Naive thymus-derived CD4-positive, alpha-beta T cell (primary cell): ENCODE data around the gene CAMK1D. TPM values are rescaled to one million over a fixed set of nuclear protein-coding genes. Genes with fewer than 3 reads are reported as not detected.
A peak's percentile ranks its signal among the peaks of the same experiment; 100 is the strongest.

ENCODE experiments used
- ATAC-seq: fragments of 150-1000 bp; cut with Tn5 transposase; 2 replicates; pipeline ENCODE4 v1.10.0; 2021; ENCODE audit warnings: mild to moderate bottlenecking, moderate library complexity
- CTCF ChIA-PET: fragments of 350-600 bp; sonication (Branson Sonifier 250); formaldehyde crosslinking; loops from one replicate; lab custom pipeline; 2021; ENCODE audit warnings: antibody characterized with exemption; lab: Charles Lee
- POLR2A ChIA-PET: fragments of 350-600 bp; sonication (Branson Sonifier 250); formaldehyde crosslinking; loops from one replicate; lab custom pipeline; 2021; ENCODE audit warnings: antibody characterized with exemption, inconsistent platforms; lab: Charles Lee
- DNase-seq, 9 donors: peaks; one replicate each; pipeline versions ENCODE4 v3.0.0 to v3.0.0-alpha.2; 2020 to 2022; ENCODE audit warnings: mixed read lengths in 1 of 9
- H3K27ac ChIP-seq: one replicate; pipeline ENCODE4 v1.7.0; 2013; ENCODE audit warnings: mild to moderate bottlenecking, low read depth, low read length, moderate library complexity
- H3K27me3 ChIP-seq, 2 donors: one replicate each; pipeline ENCODE4 v1.7.0; 2013; ENCODE audit warnings: low read length in 2 of 2, mild to moderate bottlenecking in 2 of 2, moderate library complexity in 2 of 2; ENCODE audit not compliant: control insufficient read depth in 2 of 2, insufficient read depth in 2 of 2
- H3K36me3 ChIP-seq, 3 experiments: 1 replicate in 2 of 3; 2 replicates in 1 of 3; pipeline ENCODE4 v1.7.0; 2013; ENCODE audit warnings: low read length in 3 of 3, mild to moderate bottlenecking in 3 of 3, moderate library complexity in 1 of 3; ENCODE audit not compliant: insufficient read depth in 3 of 3, control insufficient read depth in 2 of 3
- H3K4me1 ChIP-seq, 2 donors: one replicate each; pipeline ENCODE4 v1.7.0; 2013; ENCODE audit warnings: low read length in 2 of 2, mild to moderate bottlenecking in 2 of 2, moderate library complexity in 1 of 2; ENCODE audit not compliant: control insufficient read depth in 2 of 2, insufficient read depth in 2 of 2
- H3K4me3 ChIP-seq: 2 replicates; pipeline ENCODE4 v1.7.0; 2013; ENCODE audit warnings: mild to moderate bottlenecking, low read length
- H3K9me3 ChIP-seq, 3 experiments: 1 replicate in 2 of 3; 2 replicates in 1 of 3; pipeline ENCODE4 v1.7.0; 2013; ENCODE audit warnings: low read length in 3 of 3; ENCODE audit not compliant: control insufficient read depth in 2 of 3
- H3K27ac Mint-ChIP-seq, 9 donors: one replicate each; pipeline ENCODE4 v1.8.0; 2020 to 2022; ENCODE audit warnings: mixed read lengths in 9 of 9, mild to moderate bottlenecking in 8 of 9, moderate library complexity in 5 of 9, inconsistent platforms in 2 of 9
- H3K27me3 Mint-ChIP-seq, 5 donors: one replicate each; pipeline ENCODE4 v1.8.0; 2021 to 2022; ENCODE audit warnings: mixed read lengths in 5 of 5, mild to moderate bottlenecking in 1 of 5
- H3K36me3 Mint-ChIP-seq, 5 donors: one replicate each; pipeline ENCODE4 v1.8.0; 2020 to 2022; ENCODE audit warnings: mixed read lengths in 5 of 5, mild to moderate bottlenecking in 3 of 5, inconsistent platforms in 1 of 5
- H3K4me1 Mint-ChIP-seq, 7 donors: one replicate each; pipeline ENCODE4 v1.8.0; 2020 to 2022; ENCODE audit warnings: mixed read lengths in 7 of 7, mild to moderate bottlenecking in 3 of 7, inconsistent platforms in 1 of 7
- H3K4me3 Mint-ChIP-seq, 10 donors: one replicate each; pipeline ENCODE4 v1.8.0; 2020 to 2022; ENCODE audit warnings: mild to moderate bottlenecking in 10 of 10, mixed read lengths in 10 of 10, moderate library complexity in 6 of 10, inconsistent platforms in 2 of 10
- H3K9me3 Mint-ChIP-seq, 11 donors: one replicate each; pipeline ENCODE4 v1.8.0; 2020 to 2022; ENCODE audit warnings: mixed read lengths in 11 of 11, mild to moderate bottlenecking in 4 of 11, inconsistent platforms in 1 of 11, moderate library complexity in 1 of 11
- intact Hi-C, 2 donors: fragments of 100-400 bp; cut with micrococcal nuclease; formaldehyde crosslinking; loops; one replicate each; pipeline ENCODE4 v1.15.1; 2023
- polyA plus RNA-seq, 2 donors: library from polyadenylated mRNA; unstranded; fragments of 300-500 nt; fragmentation: Illumina TruSeq; gene quantifications; one replicate each; pipeline ENCODE4 v1.2.3, GENCODE V29; 2021
- total RNA-seq, 6 experiments: library from RNA in 5 of 6; stranded (reverse) in 5 of 6; gene quantifications; 1 replicate in 5 of 6; 2 replicates in 1 of 6; pipeline ENCODE4 v1.2.3 and lab custom pipeline; 2021 to 2026

CAMK1D gene
- total and polyA plus RNA-seq, 7 experiments from 2014 or later = 12.5 to 43.2 (median 18.6) TPM

GRCh38 chr10:12390733-12391132, 41.4 kb downstream of the CAMK1D start:
- H3K4me3 ChIP-seq = no peak overlapping the region
- no peaks in the 10 kb centered on the region for H3K9me3 ChIP-seq
- no peaks in the 10 kb centered on the region for H3K27me3 Mint-ChIP-seq
- peak overlapping the region in 3 of 9 donors; percentile 11 to 61 (median 48) for H3K27ac Mint-ChIP-seq
- intact Hi-C loops = no loop called here
- ChIA-PET POLR2A (interaction anchor here (0.5 kb wide), 1 partner anchor 13 kb away, joined by 5 read pairs; no protein-coding TSS in a partner anchor), CTCF (no interaction called here)
- H3K4me1 Mint-ChIP-seq = peaks cover 2 to 63% (median 42%) of the 10 kb centered on the region in 7 donors
- DNase-seq = no peak
- peaks cover 0 to 2% (median 0%) of the 10 kb centered on the region in 11 donors for H3K9me3 Mint-ChIP-seq
- no peak for ATAC-seq
- peak overlapping the region in 1 of 10 donors; percentile 11 for H3K4me3 Mint-ChIP-seq
- peaks cover 0 to 10% (median 3%) of the 10 kb centered on the region in 5 donors for H3K36me3 Mint-ChIP-seq
- H3K4me1 ChIP-seq = no peaks in the 10 kb centered on the region
- H3K27ac ChIP-seq = no peak overlapping the region
- no peaks in the 10 kb centered on the region for H3K36me3 ChIP-seq
- no peaks in the 10 kb centered on the region for H3K27me3 ChIP-seq

DNA sequence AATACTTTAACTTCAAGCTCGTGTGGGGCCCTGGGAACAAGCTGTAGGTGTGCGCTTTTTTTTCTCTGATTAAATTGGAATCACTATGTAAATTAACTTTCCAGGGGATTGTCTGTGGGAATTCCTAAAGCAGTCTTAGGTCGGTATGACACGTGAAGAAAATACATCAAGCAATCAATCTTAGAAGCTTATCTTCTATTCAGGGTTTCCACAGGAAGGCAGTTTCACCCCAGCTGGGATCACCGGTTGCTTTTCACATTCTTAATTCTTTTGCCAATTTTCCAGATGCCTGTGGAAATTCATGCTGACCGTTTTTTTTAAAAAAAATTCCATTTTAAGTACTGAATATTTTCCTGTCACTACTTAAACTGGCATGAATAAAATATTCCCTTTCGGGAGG, 41.9 kb downstream of the CAMK1D start:
- CTCF ChIA-PET = no interaction called here
- H3K36me3 Mint-ChIP-seq = peaks cover 0 to 11% (median 3%) of the 10 kb centered on the region in 5 donors
- ATAC-seq = no peak
- POLR2A ChIA-PET = no interaction called here
- intact Hi-C loops = no loop called here
- peaks cover 0 to 2% (median 0%) of the 10 kb centered on the region in 11 donors for H3K9me3 Mint-ChIP-seq
- no peaks in the 10 kb centered on the region for H3K4me1 ChIP-seq
- H3K36me3 ChIP-seq = no peaks in the 10 kb centered on the region
- no peaks in the 10 kb centered on the region for H3K27me3 Mint-ChIP-seq
- H3K27ac Mint-ChIP-seq = peak overlapping the region in 3 of 9 donors; percentile 24 to 61 (median 48)
- no peak overlapping the region for H3K4me3 ChIP-seq
- no peak overlapping the region for H3K27ac ChIP-seq
- no peak for DNase-seq
- no peaks in the 10 kb centered on the region for H3K27me3 ChIP-seq
- no peaks in the 10 kb centered on the region for H3K9me3 ChIP-seq
- H3K4me1 Mint-ChIP-seq = peaks cover 2 to 64% (median 44%) of the 10 kb centered on the region in 7 donors
- peak overlapping the region in 1 of 10 donors; percentile 11 for H3K4me3 Mint-ChIP-seq

- Histone ChIP-seq H3K4me3 (no peak overlapping the region), H3K27me3 (no peaks in the 10 kb centered on the region), H3K27ac (no peak overlapping the region), H3K36me3 (no peaks in the 10 kb centered on the region), H3K9me3 (no peaks in the 10 kb centered on the region), H3K4me1 (no peaks in the 10 kb centered on the region)
- Mint-ChIP-seq H3K4me1 (peaks cover 2 to 67% (median 45%) of the 10 kb centered on the region in 7 donors), H3K9me3 (peaks cover 0 to 2% (median 0%) of the 10 kb centered on the region in 11 donors), H3K27me3 (no peaks in the 10 kb centered on the region), H3K27ac (no peak overlapping the region), H3K36me3 (peaks cover 0 to 18% (median 3%) of the 10 kb centered on the region in 5 donors), H3K4me3 (no peak overlapping the region)
- intact Hi-C loops = no loop called here
- no peak for ATAC-seq
- CTCF ChIA-PET = no interaction called here
- POLR2A ChIA-PET = no interaction called here
- no peak for DNase-seq
Measured at GRCh38 chr10:12393831-12394230, 44.5 kb downstream of the CAMK1D start.

GRCh38 chr10:12394241-12395033, 45.1 kb downstream of the CAMK1D start:
- Histone ChIP-seq H3K27ac (no peak overlapping the region), H3K27me3 (no peaks in the 10 kb centered on the region), H3K36me3 (no peaks in the 10 kb centered on the region), H3K9me3 (no peaks in the 10 kb centered on the region), H3K4me3 (no peak overlapping the region), H3K4me1 (no peaks in the 10 kb centered on the region)
- Mint-ChIP-seq H3K27me3 (no peaks in the 10 kb centered on the region), H3K4me1 (peaks cover 2 to 63% (median 43%) of the 10 kb centered on the region in 7 donors), H3K27ac (peak overlapping the region in 4 of 9 donors; percentile 7 to 86 (median 51)), H3K4me3 (no peak overlapping the region), H3K36me3 (peaks cover 0 to 17% (median 0%) of the 10 kb centered on the region in 5 donors), H3K9me3 (peaks cover 0 to 2% (median 0%) of the 10 kb centered on the region in 11 donors)
- no peak for ATAC-seq
- intact Hi-C loops = no loop called here
- ChIA-PET CTCF (no interaction called here), POLR2A (no interaction called here)
- no peak for DNase-seq

- Mint-ChIP-seq H3K27me3 (no peaks in the 10 kb centered on the region), H3K36me3 (peaks cover 0 to 11% (median 0%) of the 10 kb centered on the region in 5 donors), H3K4me1 (peaks cover 0 to 47% (median 28%) of the 10 kb centered on the region in 7 donors), H3K4me3 (no peak overlapping the region), H3K27ac (peak overlapping the region in 3 of 9 donors; percentile 58 to 64 (median 59)), H3K9me3 (peaks cover 0 to 2% (median 0%) of the 10 kb centered on the region in 11 donors)
- ATAC-seq (no peak), DNase-seq (no peak)
- ChIA-PET POLR2A (interaction anchor here (0.7 kb wide), 1 partner anchor 17 kb away, joined by 3 read pairs; no protein-coding TSS in a partner anchor), CTCF (no interaction called here)
- H3K9me3 ChIP-seq = no peaks in the 10 kb centered on the region
- intact Hi-C loops = no loop called here
- H3K27me3 ChIP-seq = no peaks in the 10 kb centered on the region
- H3K36me3 ChIP-seq = no peaks in the 10 kb centered on the region
- no peaks in the 10 kb centered on the region for H3K4me1 ChIP-seq
- H3K27ac ChIP-seq = no peak overlapping the region
- H3K4me3 ChIP-seq = no peak overlapping the region
Measured at GRCh38 chr10:12396093-12396492, 46.7 kb downstream of the CAMK1D start.

DNA sequence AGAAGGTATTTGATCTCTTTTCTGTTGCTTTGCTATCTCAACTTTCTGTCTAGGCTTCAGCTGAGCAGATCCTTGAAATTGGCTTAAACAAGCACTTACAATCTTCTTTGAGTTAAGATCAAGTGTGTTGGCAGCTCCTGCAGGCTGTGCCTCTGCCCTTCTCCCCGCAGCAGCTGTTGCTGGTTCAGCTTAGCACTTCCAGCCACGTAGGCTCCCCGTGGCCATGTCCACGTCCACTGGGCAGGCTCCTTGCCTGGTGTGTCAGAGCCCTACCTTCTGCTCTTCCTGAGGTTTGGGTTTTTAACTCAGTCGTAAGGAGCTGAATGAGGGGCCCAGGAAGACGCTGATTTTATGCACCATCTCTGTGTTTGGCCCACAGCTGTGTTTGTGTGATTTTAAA, 47.2 kb downstream of the CAMK1D start:
- Histone ChIP-seq H3K36me3 (no peaks in the 10 kb centered on the region), H3K9me3 (no peaks in the 10 kb centered on the region), H3K27ac (no peak overlapping the region), H3K4me1 (no peaks in the 10 kb centered on the region), H3K4me3 (no peak overlapping the region), H3K27me3 (no peaks in the 10 kb centered on the region)
- no peak for DNase-seq
- intact Hi-C loops = no loop called here
- no peak for ATAC-seq
- peak overlapping the region in 1 of 10 donors; percentile 30 for H3K4me3 Mint-ChIP-seq
- peaks cover 0 to 2% (median 0%) of the 10 kb centered on the region in 11 donors for H3K9me3 Mint-ChIP-seq
- peaks cover 1 to 45% (median 26%) of the 10 kb centered on the region in 7 donors for H3K4me1 Mint-ChIP-seq
- peaks cover 0 to 11% (median 0%) of the 10 kb centered on the region in 5 donors for H3K36me3 Mint-ChIP-seq
- ChIA-PET POLR2A (no interaction called here), CTCF (no interaction called here)
- peak overlapping the region in 3 of 9 donors; percentile 56 to 65 (median 59) for H3K27ac Mint-ChIP-seq
- H3K27me3 Mint-ChIP-seq = no peaks in the 10 kb centered on the region
